ENCODE measurements around the gene LPP. TPM values are rescaled to one million over a fixed set of nuclear protein-coding genes. Genes with fewer than 3 reads are reported as not detected.

LPP gene
- total and polyA plus RNA-seq, 2 donors (not counting 1 experiment from before 2014, with no cell fraction given), result 7.6 to 81.7 TPM

- no peak overlapping the region for H3K4me2 ChIP-seq (replicated peaks; ENCODE audit: low read depth, low read length, poor library complexity, severe bottlenecking)
- peaks cover 14% of the 10 kb centered on the region in 2 donors for H3K4me1 ChIP-seq (ENCODE audit: control insufficient read depth in 2 of 2, insufficient read depth in 2 of 2, low read length in 2 of 2)
- POLR2A ChIA-PET, result interaction anchor here (0.7 kb wide), 1 partner anchor 73 kb away, joined by 5 read pairs; no protein-coding TSS in a partner anchor
- H3K9ac ChIP-seq (ENCODE audit: low read length), result no peak overlapping the region
- H3K27ac Mint-ChIP-seq, result no peak overlapping the region
- no peak for DNase-seq
- CTCF ChIA-PET, result interaction anchor here (3.7 kb wide), 1 partner anchor 769 kb away, joined by 15 read pairs; no protein-coding TSS in a partner anchor
- no peak overlapping the region for H2AFZ ChIP-seq (ENCODE audit: insufficient read depth, low read depth, low read length, poor library complexity, severe bottlenecking)
- peaks cover 2 to 15% (median 3%) of the 10 kb centered on the region in 3 donors for H3K9me3 ChIP-seq (ENCODE audit: control extremely low read depth in 1 of 3, control insufficient read depth in 2 of 3, insufficient read depth in 1 of 3, low read length in 2 of 3)
- peaks cover 0 to 1% of the 10 kb centered on the region in 2 experiments for H3K36me3 ChIP-seq (replicated peaks in 1 of 2; ENCODE audit: control extremely low read depth in 1 of 2, control insufficient read depth in 1 of 2, extremely low read depth in 1 of 2, insufficient read depth in 2 of 2, low read length in 1 of 2)
- no peaks in the 10 kb centered on the region for H3K27me3 Mint-ChIP-seq
- no peak overlapping the region for H3K27ac ChIP-seq (ENCODE audit: low read length in 2 of 2)
- no peaks in the 10 kb centered on the region for H4K20me1 ChIP-seq (ENCODE audit: control insufficient read depth, insufficient read depth, low read length, poor library complexity, severe bottlenecking)
- peaks cover 4% of the 10 kb centered on the region for H3K9me3 Mint-ChIP-seq (ENCODE audit: insufficient read depth)
- WGBS (ENCODE audit: insufficient coverage), result no CpG with 5 or more reads among the region's 3 CpGs
- intact Hi-C loops (cut with micrococcal nuclease), result no loop called here
- ATAC-seq (ENCODE audit: low read depth), result no peak
- no peak overlapping the region for H3K4me3 ChIP-seq (ENCODE audit: control extremely low read depth in 1 of 5, extremely low read depth in 1 of 5, insufficient read depth in 1 of 5, low read depth in 2 of 5, low read length in 4 of 5)
- H3K27me3 ChIP-seq (replicated peaks in 1 of 4; ENCODE audit: control extremely low read depth in 1 of 4, control insufficient read depth in 3 of 4, insufficient read depth in 4 of 4, low read length in 3 of 4), result no peaks in the 10 kb centered on the region
- no peak overlapping the region for H3K4me3 Mint-ChIP-seq
- peaks cover 8% of the 10 kb centered on the region for H3K79me2 ChIP-seq (ENCODE audit: control insufficient read depth, insufficient read depth, low read length)
- no peak for TF ChIP-seq CTCF (IDR thresholded peaks at IDR 0.05)
- no peak for TF ChIP-seq EZH2 (IDR thresholded peaks at IDR 0.05; ENCODE audit: borderline replicate concordance, insufficient read depth, low read depth, low read length, poor library complexity, severe bottlenecking)
- peaks cover 28% of the 10 kb centered on the region for H3K4me1 Mint-ChIP-seq
Measured at GRCh38 chr3:188509316-188509715, 355.4 kb downstream of the LPP start.

GRCh38 chr3:188510366-188510765 is 356.4 kb downstream of the LPP start:
- no peaks in the 10 kb centered on the region for H3K27me3 ChIP-seq (replicated peaks in 1 of 4; ENCODE audit: control extremely low read depth in 1 of 4, control insufficient read depth in 3 of 4, insufficient read depth in 4 of 4, low read length in 3 of 4)
- peaks cover 14% of the 10 kb centered on the region in 2 donors for H3K4me1 ChIP-seq (ENCODE audit: control insufficient read depth in 2 of 2, insufficient read depth in 2 of 2, low read length in 2 of 2)
- H3K9ac ChIP-seq (ENCODE audit: low read length), result no peak overlapping the region
- H3K79me2 ChIP-seq (ENCODE audit: control insufficient read depth, insufficient read depth, low read length), result peaks cover 13% of the 10 kb centered on the region
- no peak overlapping the region for H3K4me2 ChIP-seq (replicated peaks; ENCODE audit: low read depth, low read length, poor library complexity, severe bottlenecking)
- no peak overlapping the region for H3K4me3 ChIP-seq (ENCODE audit: control extremely low read depth in 1 of 5, extremely low read depth in 1 of 5, insufficient read depth in 1 of 5, low read depth in 2 of 5, low read length in 4 of 5)
- TF ChIP-seq CTCF (IDR thresholded peaks at IDR 0.05) (no peak), EZH2 (IDR thresholded peaks at IDR 0.05; ENCODE audit: borderline replicate concordance, insufficient read depth, low read depth, low read length, poor library complexity, severe bottlenecking) (no peak)
- H3K9me3 ChIP-seq (ENCODE audit: control extremely low read depth in 1 of 3, control insufficient read depth in 2 of 3, insufficient read depth in 1 of 3, low read length in 2 of 3), result peaks cover under 1 to 5% (median 3%) of the 10 kb centered on the region in 3 donors
- no peaks in the 10 kb centered on the region for H3K27me3 Mint-ChIP-seq
- no peak overlapping the region for H3K27ac Mint-ChIP-seq
- ChIA-PET CTCF (no interaction called here), POLR2A (no interaction called here)
- no peak overlapping the region for H2AFZ ChIP-seq (ENCODE audit: insufficient read depth, low read depth, low read length, poor library complexity, severe bottlenecking)
- ATAC-seq (ENCODE audit: low read depth) (no peak), DNase-seq (no peak)
- H3K4me3 Mint-ChIP-seq, result no peak overlapping the region
- peaks cover 28% of the 10 kb centered on the region for H3K4me1 Mint-ChIP-seq
- WGBS (ENCODE audit: insufficient coverage), result 100% methylated on average over 1 of the region's 3 CpGs
- H3K9me3 Mint-ChIP-seq (ENCODE audit: insufficient read depth), result peaks cover 4% of the 10 kb centered on the region
- H4K20me1 ChIP-seq (ENCODE audit: control insufficient read depth, insufficient read depth, low read length, poor library complexity, severe bottlenecking), result no peaks in the 10 kb centered on the region
- intact Hi-C loops (cut with micrococcal nuclease), result loop anchor here (10.0 kb wide), 1 partner anchor 54 kb away; no protein-coding TSS in a partner anchor
- H3K36me3 ChIP-seq (replicated peaks in 1 of 2; ENCODE audit: control extremely low read depth in 1 of 2, control insufficient read depth in 1 of 2, extremely low read depth in 1 of 2, insufficient read depth in 2 of 2, low read length in 1 of 2), result no peaks in the 10 kb centered on the region
- no peak overlapping the region for H3K27ac ChIP-seq (ENCODE audit: low read length in 2 of 2)
